Pancreas (tissue), 10 donors: Measurements from ENCODE around the gene RYR3. TPM values are rescaled to one million over a fixed set of nuclear protein-coding genes. Genes with fewer than 3 reads are reported as not detected.

ENCODE experiments used
- ATAC-seq, 4 donors: fragments of 200-7000 bp; cut with Tn5 transposase; one replicate each; pipeline versions ENCODE4 v1.8.0 to v1.9.1; 2020; ENCODE audit warnings: mild to moderate bottlenecking in 4 of 4, moderate library complexity in 4 of 4
- DNase-seq, 6 donors: peaks; one replicate each; pipeline ENCODE4 v3.0.0-alpha.2; 2020
- FAIRE-seq: peaks from 2 replicates; lab custom pipeline; 2012; peaks lifted over from hg19 to GRCh38; lab: Jason Lieb, UNC
- H3K27ac ChIP-seq, 4 donors: fragments of 200-600 bp; sonication (generic); 1 replicate in 3 of 4; 2 replicates in 1 of 4; pipeline versions ENCODE4 v1.5.0 to v1.8.0; 2020
- H3K27me3 ChIP-seq, 4 donors: fragments of 200-600 bp; one replicate each; pipeline ENCODE4 v1.8.0; 2021
- H3K36me3 ChIP-seq, 3 donors: fragments of 200-600 bp; sonication (generic) in 1 of 3; one replicate each; pipeline versions ENCODE4 v1.5.0 to v1.8.0; 2020 to 2021
- H3K4me1 ChIP-seq, 3 donors: fragments of 200-600 bp; one replicate each; pipeline ENCODE4 v1.8.0; 2021
- H3K4me3 ChIP-seq, 4 donors: fragments of 200-600 bp; sonication (generic) in 2 of 4; one replicate each; pipeline versions ENCODE4 v1.5.0 to v1.8.0; 2020 to 2021
- H3K9me3 ChIP-seq, 4 donors: fragments of 200-600 bp; one replicate each; pipeline ENCODE4 v1.8.0; 2021
- WGBS, 2 donors: extraction: QIAGEN DNeasy Blood & Tissue Kit; methylation state at CpG; one replicate each; pipeline ENCODE4 v1.1.7; 2013; 5-methylcytosine and 5-hydroxymethylcytosine counted together
- intact Hi-C, 3 donors: fragments of 100-400 bp; cut with DNase I; formaldehyde crosslinking; loops; one replicate each; pipeline versions ENCODE4 v1.11.1 to v1.14.2; 2022
- polyA plus RNA-seq, 2 donors: library from polyadenylated mRNA; stranded (reverse); fragments of 200-250 nt; gene quantifications; one replicate each; pipeline ENCODE4 v1.2.3, GENCODE V29; 2013
- total RNA-seq, 6 donors: library from RNA; stranded (reverse); fragmentation: NEBNext Ultra II Directional in 4 of 6; extraction: Animal tissue kit (Norgen Biotek cat#: 25700) in 4 of 6; gene quantifications; one replicate each; pipeline versions ENCODE4 v1.2.1 to v1.2.4, GENCODE V29; 2021 to 2023
- TF ChIP-seq, protein P1 (sequence below), 4 donors: fragments of 200-600 bp; sonication (generic) in 3 of 4; IDR thresholded peaks; one replicate each; pipeline versions ENCODE4 v1.5.0 to v1.8.0; 2021; ENCODE audit warnings: antibody characterized with exemption in 4 of 4
- donor health status: healthy with polysubstance abuse.
- donor health status: DM: no; HTN: no; CAD: no; lungs with moderate emphysema.
- donor health status: DM: no; HTN: no; CAD: no.
- donor health status: control.
- donor health status: control.
- donor health status: Bipolar disorder and iron deficiency.
- donor health status: DM: yes; HTN: yes; CAD: no.
- donor health status: DM: no; HTN: no; CAD: no.
- donor health status: DM: no; HTN: no; CAD: no.
- donor health status: DM: yes; HTN: yes; CAD: no.

RYR3 gene
- total RNA-seq = under 1 TPM; 0.03 to 0.44 (median 0.07) TPM
- polyA plus RNA-seq = under 1 TPM; 0.38 to 0.52 TPM

DNA sequence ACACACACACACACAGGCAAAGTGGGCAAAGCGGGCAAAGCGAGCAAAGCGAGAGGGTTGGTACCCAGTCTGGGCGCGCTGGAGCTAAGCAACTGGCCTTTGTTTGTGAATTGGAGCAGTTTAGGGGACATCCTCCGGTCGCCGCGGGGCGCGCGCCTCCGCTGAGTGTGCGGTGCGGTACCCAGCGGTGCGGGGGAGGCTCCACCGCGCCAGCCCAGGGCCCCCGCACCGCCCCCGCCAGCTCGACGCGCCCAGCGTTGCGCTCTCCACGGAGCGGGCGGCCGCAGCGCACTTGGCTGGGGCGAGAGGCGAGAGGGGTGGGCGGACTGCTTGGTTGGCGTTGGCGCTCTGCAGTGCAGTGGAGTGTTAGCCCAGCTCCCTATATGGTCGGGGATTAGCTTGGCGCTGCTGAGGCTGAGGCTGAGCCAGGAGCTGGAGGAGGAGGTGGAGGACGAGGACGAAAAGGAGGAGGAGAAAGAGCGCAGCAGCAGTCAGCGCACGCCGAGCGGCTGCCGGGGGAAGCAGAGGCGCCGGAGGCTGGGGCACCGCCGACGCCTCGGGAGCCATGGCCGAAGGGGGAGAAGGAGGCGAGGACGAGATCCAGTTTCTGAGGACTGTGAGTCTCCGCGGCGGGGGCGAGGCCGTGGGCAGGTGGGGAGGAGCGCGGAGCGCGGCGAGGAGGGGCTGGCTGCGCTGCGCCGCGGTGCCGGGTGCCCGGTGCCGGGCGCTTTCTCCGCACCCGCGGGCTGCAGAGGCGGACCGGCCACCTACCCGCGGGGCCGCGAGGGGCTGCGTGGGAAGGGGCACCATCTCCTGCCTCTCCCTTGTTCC lies at the start of gene RYR3:
Gene RYR3 (plus strand): TSS at position 487 of the 831 bp plus-strand sequence. CDS start 79 bp downstream, at position 566.
- Histone ChIP-seq H3K36me3 (no peaks in the 10 kb centered on the region), H3K4me1 (no peaks in the 10 kb centered on the region), H3K9me3 (no peaks in the 10 kb centered on the region), H3K4me3 (no peak within 1 kb of the TSS), H3K27me3 (peaks cover 0 to 8% (median 2%) of the 10 kb centered on the region in 4 donors), H3K27ac (no peak within 1 kb of the TSS)
- TF ChIP-seq, protein P1, sequence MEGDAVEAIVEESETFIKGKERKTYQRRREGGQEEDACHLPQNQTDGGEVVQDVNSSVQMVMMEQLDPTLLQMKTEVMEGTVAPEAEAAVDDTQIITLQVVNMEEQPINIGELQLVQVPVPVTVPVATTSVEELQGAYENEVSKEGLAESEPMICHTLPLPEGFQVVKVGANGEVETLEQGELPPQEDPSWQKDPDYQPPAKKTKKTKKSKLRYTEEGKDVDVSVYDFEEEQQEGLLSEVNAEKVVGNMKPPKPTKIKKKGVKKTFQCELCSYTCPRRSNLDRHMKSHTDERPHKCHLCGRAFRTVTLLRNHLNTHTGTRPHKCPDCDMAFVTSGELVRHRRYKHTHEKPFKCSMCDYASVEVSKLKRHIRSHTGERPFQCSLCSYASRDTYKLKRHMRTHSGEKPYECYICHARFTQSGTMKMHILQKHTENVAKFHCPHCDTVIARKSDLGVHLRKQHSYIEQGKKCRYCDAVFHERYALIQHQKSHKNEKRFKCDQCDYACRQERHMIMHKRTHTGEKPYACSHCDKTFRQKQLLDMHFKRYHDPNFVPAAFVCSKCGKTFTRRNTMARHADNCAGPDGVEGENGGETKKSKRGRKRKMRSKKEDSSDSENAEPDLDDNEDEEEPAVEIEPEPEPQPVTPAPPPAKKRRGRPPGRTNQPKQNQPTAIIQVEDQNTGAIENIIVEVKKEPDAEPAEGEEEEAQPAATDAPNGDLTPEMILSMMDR (IDR thresholded peaks at IDR 0.05) = no peak
- ATAC-seq (no peak), FAIRE-seq (no peak), DNase-seq (peak in 1 of 6 donors; percentile 55)
- intact Hi-C loops = no loop called here
- 0 to 1% methylated on average over 68 to 84 of the region's 84 CpGs for WGBS, 2 donors

DNA sequence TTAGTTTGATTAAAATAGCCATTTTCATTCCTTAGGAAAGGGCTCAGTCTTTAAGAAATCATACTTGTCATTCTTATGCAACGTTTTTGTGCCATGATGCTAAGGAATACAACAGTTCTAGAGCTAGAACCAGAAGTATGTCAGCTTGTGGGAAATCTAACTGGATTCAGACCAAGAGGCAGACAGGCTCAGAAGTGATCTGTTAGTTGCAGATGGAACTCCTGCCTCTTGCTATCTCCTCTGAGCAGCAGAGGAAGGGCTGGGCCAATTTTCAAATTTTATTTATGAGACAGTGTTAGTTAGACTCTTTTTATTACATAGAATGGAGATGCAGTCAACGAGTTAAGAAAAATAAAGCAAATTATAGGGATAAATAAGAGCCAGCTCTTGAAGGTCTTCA lies 48.5 kb upstream of the RYR3 start:
- DNase-seq (no peak), ATAC-seq (no peak), FAIRE-seq (no peak)
- Histone ChIP-seq H3K9me3 (no peaks in the 10 kb centered on the region), H3K27me3 (no peaks in the 10 kb centered on the region), H3K4me1 (no peaks in the 10 kb centered on the region), H3K36me3 (no peaks in the 10 kb centered on the region), H3K27ac (no peak overlapping the region), H3K4me3 (no peak overlapping the region)
- 21 to 23% methylated on average over 2 of the region's 2 CpGs for WGBS, 2 donors
- TF ChIP-seq, protein P1 (IDR thresholded peaks at IDR 0.05) = no peak
- intact Hi-C loops = no loop called here

DNA sequence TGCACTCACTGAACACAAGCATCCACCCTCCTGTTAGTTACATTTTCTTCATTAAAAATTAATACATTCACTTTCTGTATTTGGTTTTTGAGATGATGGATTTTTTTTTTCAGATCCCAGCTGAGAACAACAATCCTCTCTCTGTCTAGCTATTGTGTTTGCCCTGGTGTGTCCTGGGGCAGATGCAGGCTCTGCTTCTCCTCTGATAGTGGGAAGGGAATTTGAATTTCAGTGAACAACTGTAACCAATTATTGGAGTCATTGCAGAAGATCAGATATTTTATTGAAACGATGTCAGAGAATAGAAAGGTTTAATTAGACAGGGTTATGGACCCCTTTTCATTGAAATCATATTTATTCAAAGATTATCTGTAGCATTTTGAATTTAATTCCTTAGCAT lies 33.1 kb upstream of the RYR3 start:
- H3K27me3 ChIP-seq = no peaks in the 10 kb centered on the region
- TF ChIP-seq, protein P1 (IDR thresholded peaks at IDR 0.05) = no peak
- H3K36me3 ChIP-seq = no peaks in the 10 kb centered on the region
- no peak for DNase-seq
- 14 to 24% methylated on average over 1 of the region's 1 CpG for WGBS, 2 donors
- H3K4me1 ChIP-seq = no peaks in the 10 kb centered on the region
- no peak overlapping the region for H3K4me3 ChIP-seq
- no peak overlapping the region for H3K27ac ChIP-seq
- no peak for ATAC-seq
- H3K9me3 ChIP-seq = no peaks in the 10 kb centered on the region
- intact Hi-C loops = no loop called here
- FAIRE-seq = no peak

DNA sequence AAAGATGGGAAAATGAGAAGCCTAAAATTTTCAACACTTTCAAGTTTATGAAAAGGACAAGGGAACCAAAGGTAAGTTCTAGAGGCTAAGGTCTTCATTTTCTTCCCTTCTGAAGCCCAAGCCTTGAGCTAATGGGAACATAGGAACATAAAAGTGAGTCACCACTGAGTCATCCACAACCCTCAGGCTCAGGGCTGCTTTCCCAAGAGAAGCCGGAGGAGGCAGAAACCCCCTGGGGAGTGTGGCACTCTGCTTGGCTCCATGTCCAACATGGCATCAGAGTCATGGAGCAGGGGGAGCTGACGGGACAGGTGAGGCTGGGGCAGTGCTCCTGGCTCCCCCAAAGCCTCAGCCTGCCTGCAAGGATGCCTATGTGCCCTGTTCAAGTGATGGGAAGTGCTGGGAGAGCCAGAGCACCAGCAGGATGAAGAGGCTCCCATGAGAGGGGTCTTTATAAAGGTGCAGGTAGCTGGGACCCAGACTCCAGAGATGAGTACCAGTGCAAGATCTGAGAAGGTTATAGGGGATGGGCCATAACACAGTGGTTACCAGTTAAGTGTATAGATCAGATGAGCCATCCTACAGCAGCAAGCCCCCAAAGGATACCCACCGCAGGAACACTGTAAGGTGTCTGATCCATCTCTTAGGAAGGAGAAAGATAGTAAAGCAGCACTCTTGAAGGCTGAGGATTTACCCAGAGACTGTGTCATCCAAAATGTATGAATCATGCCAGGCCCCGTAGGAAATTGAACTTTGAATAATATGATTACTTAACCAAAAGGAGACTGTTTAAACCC lies 31.8 kb upstream of the RYR3 start:
- no peaks in the 10 kb centered on the region for H3K27me3 ChIP-seq
- H3K27ac ChIP-seq = no peak overlapping the region
- H3K9me3 ChIP-seq = no peaks in the 10 kb centered on the region
- no peak for FAIRE-seq
- ATAC-seq = peak in 2 of 4 donors; percentile 27 to 63
- WGBS, 2 donors = 44 to 55% methylated on average over 4 of the region's 4 CpGs
- DNase-seq = no peak
- no peaks in the 10 kb centered on the region for H3K4me1 ChIP-seq
- intact Hi-C loops = no loop called here
- no peaks in the 10 kb centered on the region for H3K36me3 ChIP-seq
- no peak overlapping the region for H3K4me3 ChIP-seq
- TF ChIP-seq, protein P1 (IDR thresholded peaks at IDR 0.05) = no peak
